ENCODE results near the gene FGD4. TPM values are rescaled to one million over a fixed set of nuclear protein-coding genes. Genes with fewer than 3 reads are reported as not detected.

Gene FGD4
- total and polyA plus RNA-seq, 9 of the 15 experiments (the other 6 are each of a cell fraction or from before 2014, with no cell fraction given) = 0.05 to 0.51 (median 0.27) TPM

- H3K36me3 ChIP-seq (ENCODE audit: control insufficient read depth, insufficient read depth, low read length) = no peaks in the 10 kb centered on the region
- no peaks in the 10 kb centered on the region for H3K9me3 ChIP-seq (replicated peaks; ENCODE audit: control insufficient read depth, insufficient read depth, low read depth, low read length)
- no peak for FAIRE-seq
- H3K27ac ChIP-seq (ENCODE audit: extremely low read depth, low read depth, low read length) = no peak overlapping the region
- H3K9ac ChIP-seq (ENCODE audit: insufficient read depth in 1 of 2, low read depth in 2 of 2, low read length in 2 of 2) = no peak overlapping the region
- H3K27me3 ChIP-seq (ENCODE audit: control insufficient read depth in 2 of 2, insufficient read depth in 2 of 2, low read length in 2 of 2) = peaks cover 6 to 12% of the 10 kb centered on the region in 2 experiments; a peak in 3 of 5 replicates
- intact Hi-C loops (cut with micrococcal nuclease) (no loop called here), in situ Hi-C loops (cut with MboI) (no loop called here)
- H3K4me3 ChIP-seq = no peak overlapping the region
- ATAC-seq = no peak
- ChIA-PET POLR2A (no interaction called here), CTCF (ENCODE audit: low intra/inter-chr PET ratio) (no interaction called here)
- no peak overlapping the region for H2AFZ ChIP-seq (ENCODE audit: low read depth, low read length)
- TF ChIP-seq ZBTB12 (CRISPR knock-in tag; IDR thresholded peaks at IDR 0.05) = no peak
- no peak for TF ChIP-seq NEUROD1 (IDR thresholded peaks at IDR 0.05; ENCODE audit: borderline replicate concordance, low read depth, low read length, partially characterized antibody)
- no peak for TF ChIP-seq ZNF197 (CRISPR knock-in tag; IDR thresholded peaks at IDR 0.05; ENCODE audit: low read depth)
- TF ChIP-seq SAFB2 (IDR thresholded peaks at IDR 0.05; ENCODE audit: borderline replicate concordance, low read depth, low read length, severe bottlenecking) = no peak
- no peak for TF ChIP-seq MCM5 (IDR thresholded peaks at IDR 0.05; ENCODE audit: low read depth)
- no peak for TF ChIP-seq MBD1 (CRISPR knock-in tag; IDR thresholded peaks at IDR 0.05)
- no peak for TF ChIP-seq CBX1 (IDR thresholded peaks at IDR 0.05; ENCODE audit: low read depth)
- TF ChIP-seq POLR2AphosphoS5 (IDR thresholded peaks at IDR 0.05; ENCODE audit: control insufficient read depth, insufficient read depth, low read depth, low read length) = no peak
- no peak for TF ChIP-seq MYNN (IDR thresholded peaks at IDR 0.05)
- no peak for TF ChIP-seq MYNN (CRISPR knock-in tag; IDR thresholded peaks at IDR 0.05)
- no peak for TF ChIP-seq RNF2 (IDR thresholded peaks at IDR 0.05)
- no peaks in the 10 kb centered on the region for H3K4me1 ChIP-seq (replicated peaks in 1 of 2; ENCODE audit: control insufficient read depth in 2 of 2, insufficient read depth in 2 of 2, low read length in 2 of 2)
- no peak overlapping the region for H3K4me2 ChIP-seq (ENCODE audit: insufficient read depth, low read length)
- H4K20me1 ChIP-seq (replicated peaks; ENCODE audit: control insufficient read depth, insufficient read depth, low read length) = no peaks in the 10 kb centered on the region
- WGBS (ENCODE audit: insufficient coverage, low coverage, missing lambda C conversion rate) = 0% methylated on average over 6 of the region's 6 CpGs
- no peaks in the 10 kb centered on the region for H3K79me2 ChIP-seq (ENCODE audit: control insufficient read depth, insufficient read depth, low read length)
- H3K9me1 ChIP-seq (ENCODE audit: control insufficient read depth, insufficient read depth, low read length) = no peaks in the 10 kb centered on the region
- DNase-seq (ENCODE audit: extremely low read depth in 1 of 4, low spot score in 3 of 4) = no peak
- no TSS peak for BruUV-seq (replicated peaks)
Observed at GRCh38 chr12:32567296-32567674, 167.9 kb downstream of the FGD4 start.

Data from K562 (cell line).